GM19238 (cell line): ENCODE data around the gene CWF19L1.

ENCODE experiments used
- DNase-seq: peaks from one replicate; pipeline ENCODE4 v3.0.0; 2011; ENCODE audit warnings: low spot score; ENCODE audit not compliant: insufficient read length

Gene CWF19L1

DNA sequence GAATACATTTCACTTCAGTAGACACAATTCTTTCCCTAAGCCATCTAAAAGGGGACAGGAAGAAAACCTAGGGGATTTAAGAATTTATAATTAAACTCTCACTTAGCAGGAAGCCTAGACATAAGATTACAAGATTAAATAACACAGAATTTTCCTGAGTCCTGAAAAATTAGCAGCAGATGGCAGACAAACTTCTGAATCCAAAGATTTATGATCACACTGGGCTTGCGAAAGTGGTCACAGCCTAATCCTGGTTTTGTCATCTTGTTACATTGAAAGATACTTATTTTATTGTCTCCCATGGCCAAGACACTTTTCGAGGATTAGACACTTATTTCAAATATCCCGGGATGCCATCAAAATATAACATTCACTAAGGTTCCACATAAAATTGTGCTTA lies 84.5 kb downstream of the CWF19L1 start:
- DNase-seq, result no peak
